Inflammatory macrophage treated with lipopolysaccharide for 1 hour (primary cell): ENCODE results near the gene TTC23.

Experiments used
- DNase-seq, 2 donors: peaks; one replicate each; pipeline ENCODE4 v3.0.0-alpha.2; 2020 to 2022

The TTC23 gene

DNA sequence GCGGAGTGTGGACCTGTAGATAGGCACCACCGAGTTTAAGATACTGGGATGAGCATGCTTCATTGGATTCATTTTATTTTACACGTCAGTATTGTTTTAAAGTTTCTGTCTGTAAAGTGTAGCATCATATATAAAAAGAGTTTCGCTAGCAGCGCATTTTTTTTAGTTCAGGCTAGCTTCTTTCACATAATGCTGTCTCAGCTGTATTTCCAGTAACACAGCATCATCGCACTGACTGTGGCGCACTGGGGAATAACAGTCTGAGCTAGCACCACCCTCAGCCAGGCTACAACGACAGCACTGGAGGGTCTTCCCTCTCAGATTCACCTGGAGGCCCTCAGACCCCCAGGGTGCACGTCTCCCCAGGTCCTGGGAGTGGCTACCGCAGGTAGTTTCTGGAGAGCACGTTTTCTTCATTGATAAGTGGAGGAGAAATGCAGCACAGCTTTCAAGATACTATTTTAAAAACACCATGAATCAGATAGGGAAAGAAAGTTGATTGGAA lies 115.0 kb downstream of the TTC23 start:
- DNase-seq = no peak

DNA sequence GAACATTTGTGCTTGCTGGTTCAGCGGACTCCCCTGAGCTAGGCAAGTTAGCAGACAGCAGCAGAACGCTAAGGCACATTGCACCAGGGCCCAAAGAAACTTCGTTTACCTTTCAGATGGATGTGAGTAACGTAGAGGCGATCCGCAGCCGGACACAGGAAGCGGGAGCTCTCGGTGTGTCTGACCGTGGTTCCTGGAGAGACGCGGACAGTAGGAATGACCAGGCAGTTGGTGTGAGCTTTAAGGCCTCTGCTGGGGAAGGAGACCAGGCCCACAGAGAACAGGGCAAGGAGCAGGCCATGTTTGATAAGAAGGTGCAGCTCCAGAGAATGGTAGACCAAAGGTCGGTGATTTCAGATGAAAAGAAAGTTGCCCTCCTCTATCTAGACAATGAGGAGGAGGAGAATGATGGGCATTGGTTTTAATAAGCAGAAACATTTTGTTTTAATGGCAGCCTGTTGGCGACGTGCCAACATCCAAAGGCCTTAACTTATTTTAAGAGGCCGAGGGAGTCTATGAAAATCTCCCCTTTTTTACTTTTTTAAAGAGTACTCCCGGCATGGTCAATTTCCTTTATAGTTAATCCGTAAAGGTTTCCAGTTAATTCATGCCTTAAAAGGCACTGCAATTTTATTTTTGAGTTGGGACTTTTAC lies 116.6 kb downstream of the TTC23 start:
- no peak for DNase-seq

DNA sequence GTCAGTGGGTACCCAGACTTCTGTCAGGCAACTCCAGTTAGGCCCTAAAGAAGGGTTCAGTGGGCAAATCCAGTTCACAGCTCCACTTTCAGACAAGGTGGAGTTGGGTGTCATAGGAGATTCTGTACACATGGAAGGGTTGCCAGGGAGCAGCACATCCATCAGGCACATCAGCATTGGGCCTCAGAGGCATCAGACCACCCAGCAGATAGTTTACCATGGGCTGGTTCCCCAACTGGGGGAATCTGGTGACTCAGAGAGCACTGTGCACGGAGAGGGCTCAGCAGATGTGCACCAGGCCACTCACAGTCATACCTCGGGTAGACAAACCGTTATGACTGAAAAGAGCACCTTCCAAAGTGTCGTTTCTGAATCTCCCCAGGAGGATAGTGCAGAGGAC lies 117.3 kb downstream of the TTC23 start:
- no peak for DNase-seq

DNA sequence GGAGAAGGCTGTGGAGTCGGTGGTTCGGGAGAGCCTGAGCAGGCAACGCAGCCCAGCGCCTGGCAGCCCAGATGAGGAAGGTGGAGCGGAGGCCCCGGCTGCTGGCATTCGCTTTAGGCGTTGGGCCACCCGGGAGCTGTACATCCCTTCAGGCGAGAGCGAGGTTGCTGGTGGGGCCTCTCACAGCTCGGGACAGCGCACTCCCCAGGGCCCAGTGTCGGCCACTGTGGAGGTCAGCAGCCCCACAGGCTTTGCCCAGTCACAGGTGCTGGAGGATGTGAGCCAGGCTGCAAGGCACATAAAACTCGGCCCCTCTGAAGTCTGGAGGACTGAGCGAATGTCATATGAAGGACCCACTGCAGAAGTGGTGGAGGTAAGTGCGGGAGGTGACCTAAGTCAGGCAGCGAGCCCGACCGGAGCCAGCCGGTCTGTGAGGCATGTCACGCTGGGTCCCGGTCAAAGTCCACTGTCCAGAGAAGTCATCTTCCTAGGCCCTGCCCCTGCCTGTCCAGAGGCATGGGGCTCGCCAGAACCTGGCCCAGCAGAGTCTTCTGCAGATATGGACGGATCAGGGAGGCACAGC lies 117.8 kb downstream of the TTC23 start:
- DNase-seq = no peak

DNA sequence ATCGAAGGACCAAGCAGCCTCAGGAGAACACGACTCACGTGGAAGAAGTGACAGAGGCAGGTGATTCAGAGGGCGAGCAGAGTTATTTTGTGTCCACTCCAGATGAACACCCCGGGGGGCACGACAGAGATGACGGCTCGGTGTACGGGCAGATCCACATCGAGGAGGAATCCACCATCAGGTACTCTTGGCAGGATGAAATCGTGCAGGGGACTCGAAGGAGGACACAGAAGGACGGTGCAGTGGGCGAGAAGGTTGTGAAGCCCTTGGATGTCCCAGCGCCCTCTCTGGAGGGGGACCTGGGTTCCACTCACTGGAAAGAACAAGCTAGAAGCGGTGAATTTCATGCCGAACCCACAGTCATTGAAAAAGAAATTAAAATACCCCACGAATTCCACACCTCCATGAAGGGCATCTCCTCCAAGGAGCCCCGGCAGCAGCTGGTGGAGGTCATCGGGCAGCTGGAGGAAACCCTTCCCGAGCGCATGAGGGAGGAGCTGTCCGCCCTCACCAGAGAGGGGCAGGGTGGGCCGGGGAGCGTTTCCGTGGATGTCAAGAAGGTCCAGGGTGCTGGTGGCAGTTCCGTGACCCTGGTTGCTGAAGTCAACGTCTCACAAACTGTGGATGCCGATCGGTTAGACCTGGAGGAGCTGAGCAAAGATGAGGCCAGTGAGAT lies 118.5 kb downstream of the TTC23 start:
- DNase-seq = no peak

DNA sequence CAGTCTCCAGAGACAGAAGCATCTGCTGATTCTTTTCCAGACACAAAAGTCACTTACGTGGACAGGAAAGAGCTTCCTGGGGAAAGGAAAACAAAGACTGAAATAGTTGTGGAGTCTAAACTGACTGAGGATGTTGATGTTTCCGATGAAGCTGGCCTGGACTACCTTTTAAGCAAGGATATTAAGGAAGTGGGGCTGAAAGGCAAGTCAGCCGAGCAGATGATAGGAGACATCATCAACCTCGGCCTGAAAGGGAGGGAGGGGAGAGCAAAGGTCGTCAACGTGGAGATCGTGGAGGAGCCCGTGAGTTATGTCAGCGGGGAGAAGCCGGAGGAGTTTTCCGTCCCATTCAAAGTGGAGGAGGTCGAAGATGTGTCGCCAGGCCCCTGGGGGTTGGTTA lies 119.1 kb downstream of the TTC23 start:
- no peak for DNase-seq

DNA sequence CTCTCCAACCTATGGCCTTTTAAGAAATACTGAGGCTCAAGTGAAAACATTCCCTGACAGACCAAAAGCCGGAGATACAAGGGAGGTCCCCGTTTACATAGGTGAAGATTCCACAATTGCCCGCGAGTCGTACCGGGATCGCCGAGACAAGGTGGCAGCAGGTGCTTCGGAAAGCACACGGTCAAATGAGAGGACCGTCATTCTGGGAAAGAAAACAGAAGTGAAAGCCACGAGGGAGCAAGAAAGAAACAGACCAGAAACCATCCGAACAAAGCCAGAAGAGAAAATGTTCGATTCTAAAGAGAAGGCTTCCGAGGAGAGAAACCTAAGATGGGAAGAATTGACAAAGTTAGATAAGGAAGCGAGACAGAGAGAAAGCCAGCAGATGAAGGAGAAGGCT lies 119.7 kb downstream of the TTC23 start:
- no peak for DNase-seq

DNA sequence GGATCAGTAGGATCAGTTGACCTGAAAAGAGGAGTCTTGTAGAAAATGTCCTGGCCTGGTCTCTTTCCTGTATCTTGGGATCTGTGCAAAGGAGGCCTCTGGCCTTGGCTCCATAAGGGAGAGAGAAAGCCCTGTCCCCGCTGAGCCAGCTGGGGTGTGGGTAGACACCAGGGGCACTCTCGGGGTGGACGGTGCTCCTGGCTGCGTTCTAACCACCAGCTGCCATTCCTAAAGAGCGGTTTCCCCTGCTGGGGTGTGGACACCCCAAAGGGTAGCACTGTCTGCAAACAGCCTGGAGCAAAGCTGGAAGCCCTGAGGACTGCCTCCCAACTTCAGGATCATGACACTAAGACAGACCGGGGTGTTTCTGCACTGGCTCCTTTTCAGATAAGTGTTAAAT lies 121.0 kb downstream of the TTC23 start:
- no peak for DNase-seq

DNA sequence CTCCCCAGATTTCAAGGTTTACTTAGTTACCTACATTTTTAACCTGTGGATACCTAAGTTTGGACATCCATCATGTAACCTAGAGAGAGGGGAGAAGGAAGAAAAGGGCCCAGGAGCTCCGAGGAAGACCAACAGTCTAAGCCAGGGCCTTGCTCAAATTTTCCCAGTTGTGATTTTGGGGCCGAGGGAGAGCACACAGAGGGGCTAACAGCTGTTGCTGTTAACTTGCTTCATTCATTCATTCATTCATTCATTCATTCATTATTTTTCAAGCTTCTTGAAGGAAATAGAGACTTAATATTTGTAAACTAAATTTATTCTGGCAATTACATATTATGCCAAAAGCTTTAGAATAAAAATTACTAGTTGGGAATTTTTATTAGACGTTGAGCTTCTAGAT lies 121.6 kb downstream of the TTC23 start:
- no peak for DNase-seq

DNA sequence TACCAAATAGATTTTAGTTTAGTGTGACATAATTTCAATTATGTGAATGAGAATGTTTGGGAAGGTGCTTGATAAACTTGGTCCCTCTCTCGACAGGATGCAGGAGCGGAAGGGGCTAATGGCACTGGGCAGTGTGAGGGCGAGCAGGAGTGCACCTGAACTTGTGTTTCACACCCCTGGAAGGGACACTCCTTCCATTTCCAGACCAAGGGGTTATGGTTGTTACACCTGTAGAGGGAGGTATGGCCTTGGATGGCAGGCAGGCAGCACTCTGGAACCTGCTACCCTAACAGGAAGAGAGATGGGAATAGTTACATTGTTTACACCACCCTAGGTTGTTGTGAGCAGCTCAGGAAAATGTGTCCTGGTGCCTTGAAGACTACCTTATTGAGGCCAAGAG lies 122.5 kb downstream of the TTC23 start:
- DNase-seq = no peak

DNA sequence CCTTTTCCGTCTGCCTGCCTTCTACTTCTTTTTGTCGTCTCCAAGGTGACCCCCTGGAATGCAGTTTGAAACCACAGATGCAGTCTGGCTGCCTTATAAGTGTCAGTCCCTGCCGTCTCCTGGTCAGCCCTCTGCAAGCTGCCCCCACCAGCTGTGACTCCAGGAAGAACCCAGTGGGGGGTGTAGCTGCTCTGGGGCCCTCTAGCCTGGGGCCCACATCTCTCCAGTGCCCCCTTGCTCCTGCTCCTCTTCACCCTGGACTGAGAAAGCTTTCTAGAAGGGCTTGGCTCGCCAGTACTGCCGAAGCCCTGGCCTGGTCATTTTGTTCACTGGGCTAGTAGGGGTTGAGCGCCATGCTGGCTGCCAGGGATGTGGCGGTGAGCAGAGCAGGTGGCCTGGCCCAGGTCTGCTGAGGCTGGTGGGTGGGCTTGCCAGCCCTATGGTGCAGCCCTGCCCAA lies 123.2 kb downstream of the TTC23 start:
- no peak for DNase-seq

DNA sequence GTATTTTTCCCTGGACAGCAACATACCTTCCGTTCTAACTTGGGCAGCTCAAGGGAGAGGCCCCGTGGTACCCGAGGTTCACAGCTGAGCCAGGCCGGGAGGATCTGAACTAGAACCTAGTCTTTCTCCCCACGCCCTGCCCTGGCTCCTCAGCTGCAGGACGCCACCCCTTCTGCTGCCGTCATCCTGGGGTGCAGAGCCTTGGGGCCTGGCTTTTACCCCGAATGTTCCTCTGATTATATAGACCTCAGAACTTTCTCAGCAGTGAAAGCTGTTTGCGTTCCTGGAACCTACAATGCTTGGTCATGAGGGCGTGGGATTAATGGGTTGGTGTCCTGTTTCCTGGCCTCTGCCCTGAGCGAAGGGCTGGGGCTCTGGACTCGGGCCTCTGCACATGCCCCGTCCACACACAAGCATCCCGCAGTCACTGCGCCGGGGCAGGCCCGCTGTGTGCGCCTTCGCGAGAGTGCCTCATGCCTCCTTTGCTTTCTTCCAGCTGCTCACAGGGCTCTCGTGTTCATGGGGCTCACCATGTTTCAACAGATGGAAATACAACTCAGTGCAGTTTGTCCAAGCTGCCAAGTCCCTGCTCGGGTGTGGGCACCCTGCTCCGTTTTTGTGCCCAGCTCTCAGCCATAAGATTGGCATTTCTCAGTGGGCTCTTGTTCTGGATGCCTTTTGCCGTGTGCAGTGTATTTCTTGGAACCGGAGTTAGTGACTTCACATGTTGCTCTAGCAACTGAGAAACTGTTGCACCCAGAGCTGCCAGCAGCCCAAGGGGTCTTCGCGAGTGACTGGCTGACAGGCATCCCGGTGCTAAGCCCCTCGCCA lies 124.1 kb downstream of the TTC23 start:
- no peak for DNase-seq

DNA sequence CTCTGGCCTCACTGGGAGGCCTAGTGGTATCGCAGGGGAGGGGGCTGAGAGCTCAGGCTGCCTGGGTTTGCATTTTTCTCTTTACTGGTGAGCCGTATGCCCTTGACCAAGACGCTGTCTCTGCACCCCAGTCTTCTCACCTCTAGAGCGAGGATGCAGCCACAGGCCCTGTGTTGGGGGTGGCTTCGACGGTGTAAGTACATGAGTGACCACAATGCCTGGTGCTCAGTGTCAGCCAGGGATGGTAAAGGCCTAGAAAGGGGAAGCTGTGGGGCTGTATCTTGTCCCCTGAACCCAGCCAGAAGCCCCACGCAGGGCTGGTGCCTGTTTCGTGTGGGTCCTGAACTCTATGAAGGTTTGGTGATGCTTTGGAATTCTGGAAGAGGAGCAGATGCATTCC lies 124.7 kb downstream of the TTC23 start:
- no peak for DNase-seq

DNA sequence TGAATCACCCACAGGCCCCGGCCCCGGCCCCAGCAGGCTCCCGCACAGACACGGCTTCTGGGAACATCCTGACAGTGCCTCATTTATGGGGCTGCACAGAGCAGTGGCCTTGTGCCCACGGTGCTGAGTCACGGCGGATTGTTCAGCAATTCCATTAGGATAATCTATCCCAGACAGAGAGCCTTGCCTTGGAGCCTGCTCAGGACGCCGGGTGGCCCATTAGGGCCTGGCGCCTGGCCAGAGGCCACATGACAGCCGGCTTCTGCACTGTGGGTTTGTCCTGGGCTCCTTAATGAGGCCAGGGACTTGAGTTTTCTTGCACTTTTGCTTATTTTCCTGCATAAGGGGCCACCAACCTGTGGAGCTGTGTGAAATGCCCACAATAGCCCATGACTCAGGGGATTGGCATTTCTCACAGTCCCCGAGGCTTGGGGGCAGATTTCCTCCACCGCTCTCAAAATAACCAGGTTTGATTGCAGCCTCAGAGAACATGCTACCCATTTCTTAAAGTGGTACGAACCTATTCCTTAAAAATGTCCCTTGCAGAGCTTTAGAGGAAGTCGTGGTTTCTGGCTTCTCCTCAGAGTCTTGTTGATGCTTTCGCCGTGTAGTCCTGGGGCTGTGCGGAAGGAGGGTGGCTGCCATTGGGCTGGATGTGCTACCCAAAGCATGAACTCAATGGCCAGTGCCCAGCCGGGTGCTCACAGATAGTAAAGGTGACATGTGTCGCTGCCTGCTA lies 125.5 kb downstream of the TTC23 start:
- peak; percentile 19 to 51 for DNase-seq

DNA sequence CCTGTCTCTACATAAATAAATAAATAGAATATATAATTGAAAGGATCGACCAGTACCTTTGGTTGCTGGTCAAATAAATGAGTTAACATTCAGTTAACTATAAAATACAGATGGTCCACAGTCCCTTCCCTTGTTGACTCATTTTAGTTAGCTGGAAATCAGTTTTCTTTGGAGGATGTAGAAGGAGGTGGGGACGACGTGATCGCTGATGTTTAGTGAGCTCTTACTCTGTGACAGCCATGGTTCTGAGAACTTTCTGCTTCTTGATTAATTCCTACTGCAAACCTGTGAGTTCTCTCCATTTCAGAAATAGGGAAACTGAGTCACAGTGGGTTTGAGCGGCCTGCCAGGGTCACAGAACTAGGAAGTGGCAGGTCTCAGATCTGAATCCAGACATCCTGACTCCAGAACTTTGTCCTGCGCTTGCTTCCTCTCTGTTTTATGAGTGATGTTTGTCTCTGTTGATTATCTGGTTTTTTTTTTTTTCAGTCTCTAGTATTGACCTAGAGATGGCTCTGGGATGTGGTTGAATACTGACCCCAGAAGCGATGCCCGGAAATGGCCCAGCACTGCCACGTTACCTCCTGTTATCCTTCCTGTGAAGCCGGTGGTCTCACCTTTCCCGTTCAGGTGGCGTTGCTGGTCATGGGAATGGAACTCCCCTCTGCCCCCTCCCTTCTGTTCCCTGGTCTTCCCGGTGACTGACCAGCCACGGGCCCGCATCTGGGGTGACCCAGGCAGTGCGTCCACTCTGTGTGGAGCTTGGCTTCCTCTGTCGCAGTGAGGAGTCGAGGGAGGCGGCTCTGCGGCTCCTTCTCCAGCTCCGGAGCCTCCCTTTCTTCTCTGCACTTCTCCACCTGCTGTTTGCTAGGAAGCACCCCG lies 126.3 kb downstream of the TTC23 start:
- no peak for DNase-seq

DNA sequence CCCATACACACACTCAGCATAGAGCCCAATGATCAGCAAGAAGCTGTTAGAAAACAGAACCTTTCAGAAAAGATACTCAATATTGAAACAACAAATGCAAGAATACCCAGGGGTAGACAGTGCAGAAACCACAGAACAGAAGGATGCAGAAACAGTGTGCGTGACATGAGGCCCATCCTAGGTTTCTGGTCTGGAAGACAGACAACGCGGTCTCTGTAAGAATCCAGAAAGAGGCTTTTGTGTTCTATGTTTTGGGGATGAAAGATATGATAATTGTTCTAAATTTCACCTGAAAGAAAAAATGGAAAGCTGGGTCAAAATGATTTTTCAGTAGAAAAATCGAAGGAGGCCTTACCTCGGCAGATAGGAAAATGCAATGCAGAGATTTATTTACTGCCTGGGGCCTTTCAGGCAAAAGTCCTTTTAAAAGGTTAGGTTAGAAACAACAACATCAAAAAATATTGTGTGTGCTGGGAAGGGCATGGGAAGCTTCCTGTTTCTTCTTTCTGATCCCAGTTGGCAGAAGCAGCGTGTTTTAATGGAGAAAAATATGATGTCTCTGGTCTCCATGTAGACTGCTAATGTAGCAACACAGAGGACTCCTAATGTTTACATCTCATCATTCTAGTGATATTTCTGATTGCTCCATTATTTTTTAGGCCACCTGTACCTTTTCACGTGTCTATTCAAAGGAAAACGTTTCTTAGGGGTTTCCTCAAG lies 127.5 kb downstream of the TTC23 start:
- DNase-seq = no peak

DNA sequence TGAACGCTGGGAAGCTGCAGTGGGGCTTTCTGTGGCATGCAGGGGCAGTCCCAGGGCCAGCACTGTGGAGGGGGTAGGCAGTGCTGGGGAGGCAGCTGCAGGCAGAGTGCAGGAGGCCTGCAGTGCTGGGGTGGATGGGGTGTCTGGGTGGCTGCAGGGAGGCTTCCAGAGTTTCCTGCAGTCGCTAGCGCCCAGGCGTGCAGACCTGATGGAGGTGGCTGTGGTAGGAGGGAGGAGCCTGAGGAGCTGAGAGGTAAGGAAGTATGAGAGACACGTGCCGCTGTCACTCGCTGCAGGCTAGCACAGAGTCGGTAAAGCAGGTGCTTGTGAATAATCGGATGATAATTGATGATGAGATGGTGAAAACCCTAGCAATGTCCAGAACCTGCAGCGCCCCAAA lies 128.2 kb downstream of the TTC23 start:
- DNase-seq = no peak

DNA sequence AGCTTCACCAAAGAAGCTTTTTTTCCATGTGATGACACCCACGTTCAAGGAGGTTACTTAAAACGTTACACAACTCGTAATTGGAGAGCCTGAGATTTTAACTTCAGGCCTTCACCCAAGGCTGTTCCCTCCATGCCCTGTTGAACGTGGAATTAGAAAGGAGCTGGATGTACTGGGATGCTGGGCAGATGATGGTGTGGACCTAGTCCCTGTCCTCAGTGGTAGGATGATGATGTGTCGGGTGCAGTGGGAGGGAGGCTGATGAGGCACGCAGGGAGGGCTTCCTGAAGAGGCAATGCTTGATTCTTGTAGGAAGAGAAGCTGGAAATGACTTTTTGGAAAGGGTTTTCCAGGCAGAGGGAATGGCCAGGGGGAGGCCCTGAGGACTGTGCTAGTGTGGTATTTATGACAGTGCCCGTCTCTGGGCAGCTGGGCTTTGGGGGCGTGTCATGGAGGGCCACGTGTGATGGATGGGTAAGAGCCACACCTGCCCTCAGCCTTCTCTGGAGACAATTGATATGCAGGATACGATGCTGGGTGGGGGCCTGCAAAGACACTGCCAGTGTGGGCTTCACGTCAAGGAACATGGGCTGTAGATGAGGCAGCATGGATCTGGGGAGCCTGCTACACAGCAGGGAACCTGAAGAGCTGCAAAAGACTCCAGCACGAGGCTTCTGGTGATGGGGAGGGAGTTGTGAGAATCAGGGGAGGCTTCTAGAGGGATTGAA lies 129.2 kb downstream of the TTC23 start:
- no peak for DNase-seq

DNA sequence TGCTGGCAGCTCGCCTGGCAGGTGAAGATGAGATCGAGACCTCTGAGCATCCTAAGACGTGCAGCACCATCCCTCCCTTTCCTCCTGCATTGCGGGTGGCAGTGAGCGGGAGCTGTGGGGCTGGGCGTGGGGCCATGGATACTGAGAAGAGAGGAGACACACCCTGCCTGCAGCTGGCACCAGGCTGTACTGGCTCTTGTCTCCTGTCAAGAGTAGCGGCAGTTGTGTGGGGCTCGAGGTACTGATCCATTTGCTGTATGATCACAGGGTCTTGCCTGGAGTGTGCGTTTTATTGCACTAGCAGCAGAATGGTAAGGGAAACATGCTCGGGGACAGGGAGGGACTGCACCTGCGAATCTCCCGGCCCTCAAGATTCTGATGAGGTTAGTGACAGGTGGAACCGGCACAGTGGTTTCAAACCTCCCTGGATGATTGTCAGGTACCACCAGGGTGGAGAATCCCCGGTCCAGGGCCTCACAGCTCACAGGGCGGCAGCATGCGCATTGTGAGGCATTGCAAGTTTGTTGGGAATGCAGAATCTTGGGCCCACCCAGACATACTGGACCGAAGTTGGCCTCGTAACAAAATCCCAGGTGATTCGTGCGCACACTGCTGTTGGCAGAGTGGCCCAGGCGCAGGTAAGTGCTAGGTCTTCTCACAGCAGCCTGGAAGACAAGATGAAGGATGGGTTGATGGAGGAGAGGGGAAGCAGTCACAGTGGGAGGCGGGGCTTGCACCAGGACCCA lies 130.4 kb downstream of the TTC23 start:
- DNase-seq = no peak

DNA sequence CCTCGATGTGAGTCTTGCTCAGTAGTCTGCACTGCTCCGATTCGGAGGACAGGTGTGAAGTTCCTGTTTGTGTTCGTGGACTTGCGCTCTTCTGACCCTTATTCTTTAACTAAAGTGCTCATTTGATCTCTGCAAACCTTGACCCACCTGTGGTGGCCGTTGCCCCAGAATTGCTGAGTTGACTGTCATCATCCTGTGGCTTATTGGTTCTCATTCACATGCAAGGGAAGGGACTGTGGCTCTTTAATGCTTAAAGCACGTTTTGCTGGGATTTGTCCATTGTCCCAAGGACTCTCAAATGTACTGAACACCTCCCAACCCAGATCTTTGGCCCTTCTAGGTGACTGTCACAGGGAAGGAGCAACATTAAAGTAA lies 131.1 kb downstream of the TTC23 start:
- no peak for DNase-seq
